H1 (cell line): ENCODE data around the gene CAMK1. TPM values are rescaled to one million over a fixed set of nuclear protein-coding genes. Genes with fewer than 3 reads are reported as not detected.
A peak's percentile ranks its signal among the peaks of the same experiment; 100 is the strongest.

Experiments used
- CTCF ChIA-PET: fragments of 300-600 bp; sonication (Branson Sonifier 250); formaldehyde crosslinking; loops from one replicate; lab custom pipeline; 2021; ENCODE audit not compliant: partially characterized antibody; lab: Charles Lee
- POLR2A ChIA-PET: fragments of 300-600 bp; sonication (Branson Sonifier 250); formaldehyde crosslinking; loops from one replicate; lab custom pipeline; 2021; ENCODE audit warnings: inconsistent platforms; ENCODE audit not compliant: partially characterized antibody; lab: Charles Lee
- DNase-seq, 2 experiments: peaks; one replicate each; pipeline versions ENCODE4 v3.0.0 to v3.0.0-alpha.2; 2010 to 2022; ENCODE audit warnings: low spot score in 2 of 2, low read depth in 1 of 2, mixed read lengths in 1 of 2
- FAIRE-seq: peaks from 2 replicates; lab custom pipeline; 2011; peaks lifted over from hg19 to GRCh38; lab: Jason Lieb, UNC
- H2AFZ ChIP-seq: 2 replicates; pipeline ENCODE4 v1.8.1; 2012; ENCODE audit warnings: low read length, inconsistent platforms
- H2AK5ac ChIP-seq: 2 replicates; pipeline ENCODE4 v1.6.1; 2013; ENCODE audit warnings: low read depth, low read length
- H2BK120ac ChIP-seq: replicated peaks from 2 replicates; pipeline ENCODE3; 2013; ENCODE audit warnings: low read depth, low read length, inconsistent platforms
- H2BK12ac ChIP-seq: 2 replicates; pipeline ENCODE4 v1.6.1; 2013; ENCODE audit warnings: low read depth, low read length
- H2BK15ac ChIP-seq: 2 replicates; pipeline ENCODE4 v1.6.1; 2013; ENCODE audit warnings: low read length
- H2BK20ac ChIP-seq: 2 replicates; pipeline ENCODE4 v1.6.1; 2013; ENCODE audit warnings: low read length
- H2BK5ac ChIP-seq: 2 replicates; pipeline ENCODE4 v1.6.1; 2013; ENCODE audit warnings: low read depth, low read length
- H3K14ac ChIP-seq: 2 replicates; pipeline ENCODE4 v1.6.1; 2013; ENCODE audit warnings: inconsistent platforms; ENCODE audit not compliant: insufficient read length
- H3K18ac ChIP-seq: 2 replicates; pipeline ENCODE4 v1.6.1; 2013; ENCODE audit warnings: low read length; ENCODE audit errors: extremely low read depth
- H3K23ac ChIP-seq: 2 replicates; pipeline ENCODE4 v1.6.1; 2013; ENCODE audit warnings: inconsistent platforms; ENCODE audit not compliant: insufficient read length
- H3K23me2 ChIP-seq: 2 replicates; pipeline ENCODE4 v1.6.1; 2013; ENCODE audit warnings: low read depth, low read length
- H3K27ac ChIP-seq: 2 replicates; pipeline ENCODE4 v1.6.1; 2011; ENCODE audit warnings: low read depth, low read length, inconsistent platforms
- H3K27me3 ChIP-seq, 4 experiments: replicated peaks in 1 of 4; 1 replicate in 1 of 4; 2 replicates in 3 of 4; pipeline versions ENCODE4 v1.6.1 to v1.8.1; 2011 to 2013; ENCODE audit warnings: low read length in 3 of 4, mild to moderate bottlenecking in 3 of 4, inconsistent platforms in 2 of 4, mixed read lengths in 2 of 4, moderate library complexity in 1 of 4; ENCODE audit not compliant: control insufficient read depth in 3 of 4, insufficient read depth in 3 of 4; ENCODE audit errors: extremely low read depth in 1 of 4
- H3K36me3 ChIP-seq, 4 experiments: 2 replicates each; pipeline versions ENCODE4 v1.6.1 to v1.8.1; 2011 to 2013; ENCODE audit warnings: mild to moderate bottlenecking in 4 of 4, low read length in 3 of 4, moderate library complexity in 2 of 4, control low read depth in 1 of 4, inconsistent platforms in 1 of 4; ENCODE audit not compliant: insufficient read depth in 4 of 4, control insufficient read depth in 2 of 4
- H3K4ac ChIP-seq: replicated peaks from 2 replicates; pipeline ENCODE3; 2013; ENCODE audit warnings: low read length, low read depth, mixed read lengths, inconsistent platforms; ENCODE audit not compliant: insufficient read length
- H3K4me1 ChIP-seq, 4 experiments: replicated peaks in 1 of 4; 1 replicate in 1 of 4; 2 replicates in 3 of 4; pipeline versions ENCODE4 v1.6.1 to v1.8.1; 2011 to 2013; ENCODE audit warnings: low read length in 3 of 4, inconsistent platforms in 2 of 4, mixed read lengths in 1 of 4; ENCODE audit not compliant: insufficient read depth in 4 of 4, control insufficient read depth in 3 of 4
- H3K4me2 ChIP-seq, 2 experiments: 2 replicates each; pipeline versions ENCODE4 v1.6.1 to v1.8.1; 2011 to 2013; ENCODE audit warnings: low read depth in 2 of 2, low read length in 2 of 2, control low read depth in 1 of 2, inconsistent platforms in 1 of 2, mild to moderate bottlenecking in 1 of 2; ENCODE audit not compliant: insufficient read depth in 1 of 2
- H3K4me3 ChIP-seq, 4 experiments: fragments of 200-600, 300-600 bp in 1 of 4; sonication (generic), shearing (Covaris generic), sonication (Bioruptor Twin) in 1 of 4; 2 replicates each; pipeline versions ENCODE4 v1.5.1 to v1.8.1; 2011 to 2016; ENCODE audit warnings: low read length in 4 of 4, low read depth in 3 of 4, control low read depth in 2 of 4, inconsistent platforms in 2 of 4, mild to moderate bottlenecking in 2 of 4, mixed read lengths in 1 of 4, moderate library complexity in 1 of 4; ENCODE audit not compliant: insufficient read depth in 2 of 4; ENCODE audit errors: extremely low read depth in 1 of 4
- H3K56ac ChIP-seq: replicated peaks from 2 replicates; pipeline ENCODE3; 2013; ENCODE audit warnings: low read depth, mild to moderate bottlenecking, mixed read lengths, low read length, inconsistent platforms; ENCODE audit not compliant: insufficient read length
- H3K79me1 ChIP-seq: 2 replicates; pipeline ENCODE4 v1.6.1; 2013; ENCODE audit warnings: low read depth, low read length, control low read depth
- H3K79me2 ChIP-seq, 2 experiments: 2 replicates each; pipeline versions ENCODE4 v1.6.1 to v1.8.1; 2012 to 2013; ENCODE audit warnings: low read length in 2 of 2, mild to moderate bottlenecking in 2 of 2, inconsistent platforms in 1 of 2; ENCODE audit not compliant: insufficient read depth in 2 of 2, control insufficient read depth in 1 of 2
- H3K9ac ChIP-seq, 4 experiments: replicated peaks in 1 of 4; 1 replicate in 1 of 4; 2 replicates in 3 of 4; pipeline versions ENCODE4 v1.6.1 to v1.8.1; 2011 to 2013; ENCODE audit warnings: low read depth in 3 of 4, low read length in 3 of 4, control low read depth in 2 of 4, mild to moderate bottlenecking in 2 of 4, moderate library complexity in 2 of 4, inconsistent platforms in 1 of 4; ENCODE audit errors: extremely low read depth in 1 of 4
- H3K9me3 ChIP-seq, 2 experiments: 2 replicates each; pipeline versions ENCODE4 v1.6.1 to v1.8.1; 2012 to 2013; ENCODE audit warnings: mild to moderate bottlenecking in 2 of 2, moderate library complexity in 2 of 2, control low read depth in 1 of 2, inconsistent platforms in 1 of 2, low read depth in 1 of 2, low read length in 1 of 2, mixed read lengths in 1 of 2; ENCODE audit not compliant: insufficient read depth in 2 of 2
- H4K20me1 ChIP-seq, 2 experiments: replicated peaks in 1 of 2; 2 replicates each; pipeline versions ENCODE3 to v1.8.1; 2011 to 2013; ENCODE audit warnings: inconsistent platforms in 2 of 2, low read length in 2 of 2, mild to moderate bottlenecking in 1 of 2; ENCODE audit not compliant: insufficient read depth in 2 of 2, control insufficient read depth in 1 of 2
- H4K5ac ChIP-seq: 2 replicates; pipeline ENCODE4 v1.6.1; 2013; ENCODE audit warnings: low read length, low read depth, mixed read lengths, inconsistent platforms; ENCODE audit not compliant: insufficient read length
- H4K8ac ChIP-seq: 2 replicates; pipeline ENCODE4 v1.8.0; 2013; ENCODE audit warnings: mild to moderate bottlenecking, moderate library complexity, low read length, inconsistent platforms; ENCODE audit not compliant: insufficient read depth; ENCODE audit errors: extremely low read depth
- H4K91ac ChIP-seq: replicated peaks from 2 replicates; pipeline ENCODE3; 2013; ENCODE audit warnings: low read length, mixed read lengths, inconsistent platforms; ENCODE audit not compliant: insufficient read length
- CREB1 ChIP-seq: IDR thresholded peaks from 2 replicates; pipeline ENCODE4 v1.6.1; 2012; ENCODE audit warnings: inconsistent platforms
- E2F6 ChIP-seq: IDR thresholded peaks from 2 replicates; pipeline ENCODE4 v1.6.1; 2012; ENCODE audit warnings: inconsistent platforms
- EGR1 ChIP-seq: IDR thresholded peaks from 2 replicates; pipeline ENCODE4 v1.6.1; 2011; ENCODE audit warnings: low read depth, low read length, borderline replicate concordance
- EP300 ChIP-seq, 2 experiments: IDR thresholded peaks; 1 replicate in 1 of 2; 2 replicates in 1 of 2; pipeline ENCODE4 v1.6.1; 2011 to 2012; ENCODE audit warnings: low read depth in 2 of 2, low read length in 2 of 2, mild to moderate bottlenecking in 2 of 2, borderline replicate concordance in 1 of 2, inconsistent platforms in 1 of 2, moderate library complexity in 1 of 2
- HDAC6 ChIP-seq: IDR thresholded peaks from one replicate; pipeline ENCODE4 v1.7.1; 2012; ENCODE audit warnings: low read depth, mild to moderate bottlenecking, inconsistent platforms, low read length, moderate library complexity
- JUND ChIP-seq: IDR thresholded peaks from 2 replicates; pipeline ENCODE4 v1.6.1; 2011; ENCODE audit warnings: mild to moderate bottlenecking, improper control_type of control experiment, low read length
- MAFK ChIP-seq: IDR thresholded peaks from 2 replicates; pipeline ENCODE4 v1.6.1; 2012; ENCODE audit warnings: low read depth, mild to moderate bottlenecking, improper control_type of control experiment, low read length
- NANOG ChIP-seq: IDR thresholded peaks from 2 replicates; pipeline ENCODE4 v1.6.1; 2011; ENCODE audit warnings: low read length, low read depth, mild to moderate bottlenecking, inconsistent platforms; ENCODE audit not compliant: insufficient read depth, poor library complexity, severe bottlenecking
- NRF1 ChIP-seq: IDR thresholded peaks from 2 replicates; pipeline ENCODE4 v1.6.1; 2011; ENCODE audit warnings: mild to moderate bottlenecking, low read depth, low read length, improper control_type of control experiment
- RAD21 ChIP-seq, 2 experiments: IDR thresholded peaks in 1 of 2; conservative IDR thresholded peaks in 1 of 2; 2 replicates each; pipeline ENCODE4 v1.6.1; 2011; ENCODE audit warnings: low read depth in 2 of 2, low read length in 2 of 2, improper control_type of control experiment in 1 of 2, inconsistent platforms in 1 of 2, mild to moderate bottlenecking in 1 of 2, moderate library complexity in 1 of 2
- RFX5 ChIP-seq: IDR thresholded peaks from 2 replicates; pipeline ENCODE4 v1.6.1; 2011; ENCODE audit warnings: low read depth, low read length, improper control_type of control experiment, borderline replicate concordance
- SP1 ChIP-seq: IDR thresholded peaks from 2 replicates; pipeline ENCODE4 v1.6.1; 2011; ENCODE audit warnings: low read depth, low read length
- TCF12 ChIP-seq: IDR thresholded peaks from 2 replicates; pipeline ENCODE4 v1.6.1; 2011; ENCODE audit warnings: low read depth, mild to moderate bottlenecking, low read length
- TEAD4 ChIP-seq: IDR thresholded peaks from 2 replicates; pipeline ENCODE4 v1.6.1; 2012; ENCODE audit warnings: low read depth, low read length, inconsistent platforms, mixed read lengths
- WGBS, 2 experiments: shearing (Covaris generic) in 1 of 2; methylation state at CpG; one replicate each; pipeline versions ENCODE4 v1.1.6 to v1.1.7; 2013 to 2015; ENCODE audit warnings: low lambda C conversion rate in 2 of 2, mixed read lengths in 2 of 2, inconsistent platforms in 1 of 2, low coverage in 1 of 2, missing lambda C conversion rate in 1 of 2; ENCODE audit not compliant: insufficient replicate concordance in 2 of 2, insufficient coverage in 1 of 2, insufficient read length in 1 of 2; ENCODE audit errors: extremely low coverage in 1 of 2, missing lambda C conversion rate in 1 of 2; 5-methylcytosine and 5-hydroxymethylcytosine counted together
- polyA plus RNA-seq, 7 experiments: library from polyadenylated mRNA; depleted of rRNA in 3 of 7; stranded (reverse) in 5 of 7; unstranded in 2 of 7; fragments of >200 nt in 5 of 7; fragments of 200-250 nt in 2 of 7; gene quantifications; 1 replicate in 5 of 7; 2 replicates in 1 of 7; 4 replicates in 1 of 7; pipeline versions ENCODE4 v1.2.1 to v1.2.3, GENCODE V29; 2011 to 2013; ENCODE audit warnings: missing spikeins in 2 of 7, mixed read lengths in 2 of 7
- total RNA-seq: library from RNA; stranded (reverse); fragmentation: NEBNext Ultra II Directional; extraction: Animal tissue kit (Norgen Biotek cat#: 25700); gene quantifications from 2 replicates; pipeline ENCODE4 v1.2.1, GENCODE V29; 2021

CAMK1 gene
- total and polyA plus RNA-seq, 2 of the 8 experiments (the other 6 are each of a cell fraction or from before 2014, with no cell fraction given): 4.9 to 5.1 TPM

GRCh38 chr3:9717563-9717962 lies 52.2 kb downstream of the CAMK1 start:
- H2BK20ac ChIP-seq: no peak overlapping the region
- peaks cover 0 to 3% of the 10 kb centered on the region in 2 experiments for H4K20me1 ChIP-seq
- H3K4me1 ChIP-seq: peaks cover 0 to 3% (median 0%) of the 10 kb centered on the region in 4 experiments; a peak in 1 of 7 replicates
- H3K36me3 ChIP-seq: no peaks in the 10 kb centered on the region
- H4K5ac ChIP-seq: no peak overlapping the region
- no peaks in the 10 kb centered on the region for H3K9me3 ChIP-seq
- no peak overlapping the region for H2AFZ ChIP-seq
- no peak overlapping the region for H3K4me3 ChIP-seq
- ChIA-PET CTCF (interaction anchor here (8.8 kb wide), 1 partner anchor 10 kb away, joined by 84 read pairs; no protein-coding TSS in a partner anchor), POLR2A (interaction anchor here (0.7 to 1.4 kb wide), 2 partner anchors 12 to 33 kb away, joined by 3 read pairs; no protein-coding TSS in a partner anchor)
- H2BK120ac ChIP-seq: no peak overlapping the region
- peaks cover 9% of the 10 kb centered on the region; the same call in 1 of the 2 replicates for H3K23me2 ChIP-seq
- H3K9ac ChIP-seq: no peak overlapping the region
- no peak overlapping the region for H2AK5ac ChIP-seq
- no peaks in the 10 kb centered on the region; a peak in 2 of 7 replicates for H3K27me3 ChIP-seq
- H2BK15ac ChIP-seq: no peak overlapping the region
- no peak overlapping the region for H2BK12ac ChIP-seq
- H3K79me1 ChIP-seq: no peaks in the 10 kb centered on the region
- no peak overlapping the region for H2BK5ac ChIP-seq
- no peak overlapping the region for H3K18ac ChIP-seq
- peak overlapping the region; percentile 60 for H3K56ac ChIP-seq
- FAIRE-seq: no peak
- H4K91ac ChIP-seq: no peak overlapping the region
- H3K27ac ChIP-seq: no peak overlapping the region
- H3K4ac ChIP-seq: no peak overlapping the region
- H3K79me2 ChIP-seq: no peaks in the 10 kb centered on the region
- DNase-seq: no peak
- no peak overlapping the region for H3K4me2 ChIP-seq
- 87% methylated on average over 1 of the region's 1 CpG; no CpG with 5 or more reads in 1 of the 2 experiments for WGBS, 2 experiments
- H3K23ac ChIP-seq: no peak overlapping the region
- no peak overlapping the region for H3K14ac ChIP-seq
- no peak overlapping the region for H4K8ac ChIP-seq
- TF ChIP-seq RFX5 (no peak), NRF1 (no peak), RAD21 (IDR thresholded peaks at IDR 0.05 in 1 of 2, conservative IDR thresholded peaks at IDR 0.05 in 1 of 2; ENCODE audit: low read depth in 2 of 2, low read length in 2 of 2) (no peak), TCF12 (no peak), MAFK (no peak), E2F6 (no peak), EGR1 (no peak), CREB1 (no peak), NANOG (no peak), HDAC6 (no peak), TEAD4 (no peak), EP300 (IDR thresholded peaks at IDR 0.05; ENCODE audit: borderline replicate concordance in 1 of 2, low read depth in 2 of 2, low read length in 2 of 2) (no peak), SP1 (no peak), JUND (no peak)
